Psoas muscle (tissue), 8 donors: ENCODE measurements around the gene SSC5D. TPM values are rescaled to one million over a fixed set of nuclear protein-coding genes. Genes with fewer than 3 reads are reported as not detected.

Source experiments
- ATAC-seq, 4 donors: fragments of 200-7000 bp; cut with Tn5 transposase; one replicate each; pipeline ENCODE4 v1.9.1; 2020; ENCODE audit warnings: moderate library complexity in 3 of 4, mild to moderate bottlenecking in 2 of 4
- DNase-seq, 2 donors: peaks; one replicate each; pipeline ENCODE4 v3.0.0-alpha.2; 2020
- H3K27ac ChIP-seq: fragments of 200-600 bp; one replicate; pipeline ENCODE4 v1.8.0; 2022
- H3K27me3 ChIP-seq, 3 donors: fragments of 200-600 bp in 1 of 3; one replicate each; pipeline versions ENCODE4 v1.6.1 to v1.8.0; 2013 to 2022; ENCODE audit warnings: low read length in 2 of 3, mild to moderate bottlenecking in 2 of 3, moderate library complexity in 1 of 3; ENCODE audit not compliant: insufficient read depth in 3 of 3
- H3K36me3 ChIP-seq, 2 donors: fragments of 200-600 bp in 1 of 2; one replicate each; pipeline versions ENCODE4 v1.6.1 to v1.8.0; 2013 to 2022; ENCODE audit warnings: low read depth in 1 of 2, mild to moderate bottlenecking in 1 of 2, moderate library complexity in 1 of 2; ENCODE audit not compliant: insufficient read depth in 1 of 2
- H3K4me1 ChIP-seq: fragments of 200-600 bp; one replicate; pipeline ENCODE4 v1.8.0; 2022
- H3K4me3 ChIP-seq: fragments of 200-600 bp; one replicate; pipeline ENCODE4 v1.8.0; 2022; ENCODE audit warnings: mild to moderate bottlenecking
- H3K9me3 ChIP-seq: fragments of 200-600 bp; one replicate; pipeline ENCODE4 v1.8.0; 2022
- WGBS, 3 donors: extraction: QIAGEN DNeasy Blood & Tissue Kit; methylation state at CpG; one replicate each; pipeline versions ENCODE4 v1.1.6 to v1.1.7; 2013; 5-methylcytosine and 5-hydroxymethylcytosine counted together
- intact Hi-C, 2 donors: fragments of 100-400 bp; cut with DNase I; formaldehyde crosslinking; loops; one replicate each; pipeline versions ENCODE4 v1.11.0 to v1.14.2; 2022
- polyA plus RNA-seq, 3 donors: library from polyadenylated mRNA; stranded (reverse); fragments of 200-250 nt; gene quantifications; one replicate each; pipeline ENCODE4 v1.2.3, GENCODE V29; 2013
- total RNA-seq, 4 donors: library from RNA; stranded (reverse); fragmentation: NEBNext Ultra II Directional in 2 of 4; extraction: Animal tissue kit (Norgen Biotek cat#: 25700) in 2 of 4; gene quantifications; one replicate each; pipeline versions ENCODE4 v1.2.1 to v1.2.4, GENCODE V29; 2021 to 2023
- TF ChIP-seq, protein P1 (sequence below): fragments of 200-600 bp; IDR thresholded peaks from one replicate; pipeline ENCODE4 v1.8.0; 2022; ENCODE audit warnings: antibody characterized with exemption
- donor health status: healthy with polysubstance abuse.
- donor health status: DM: no; HTN: no; CAD: no; lungs with moderate emphysema.
- donor health status: Bipolar disorder and iron deficiency.
- donor health status: healthy.
- donor health status: DM: yes; HTN: yes; CAD: no.
- donor health status: DM: no; HTN: no; CAD: no.
- donor health status: DM: no; HTN: no; CAD: no.
- donor health status: DM: yes; HTN: yes; CAD: no.

Gene SSC5D
- total and polyA plus RNA-seq, 7 donors = 0.11 to 4.6 (median 1.2) TPM

DNA sequence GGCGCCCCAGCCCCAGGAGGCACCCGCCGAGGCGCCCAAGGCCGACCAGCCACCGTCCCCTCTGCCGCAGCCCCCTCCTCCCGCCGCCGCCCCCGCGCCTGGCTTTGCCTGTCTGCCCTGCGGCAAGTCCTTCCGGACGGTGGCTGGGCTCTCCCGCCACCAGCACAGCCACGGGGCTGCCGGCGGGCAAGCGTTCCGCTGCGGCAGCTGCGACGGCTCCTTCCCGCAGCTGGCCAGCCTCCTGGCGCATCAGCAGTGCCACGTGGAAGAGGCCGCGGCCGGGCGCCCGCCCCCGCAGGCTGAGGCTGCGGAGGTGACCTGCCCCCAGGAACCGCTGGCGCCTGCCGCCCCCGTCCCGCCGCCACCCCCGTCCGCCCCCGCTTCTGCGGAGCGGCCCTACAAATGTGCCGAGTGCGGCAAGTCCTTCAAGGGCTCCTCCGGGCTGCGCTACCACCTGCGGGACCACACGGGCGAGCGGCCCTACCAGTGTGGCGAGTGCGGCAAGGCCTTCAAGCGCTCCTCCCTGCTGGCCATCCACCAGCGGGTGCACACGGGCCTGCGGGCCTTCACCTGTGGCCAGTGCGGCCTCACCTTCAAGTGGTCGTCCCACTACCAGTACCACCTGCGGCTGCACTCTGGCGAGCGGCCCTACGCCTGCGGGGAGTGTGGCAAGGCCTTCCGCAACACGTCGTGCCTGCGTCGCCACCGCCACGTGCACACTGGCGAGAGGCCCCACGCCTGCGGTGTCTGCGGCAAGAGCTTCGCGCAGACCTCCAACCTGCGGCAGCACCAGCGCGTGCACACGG, 5.9 kb upstream of the SSC5D start:
- H3K4me1 ChIP-seq = peaks cover 20% of the 10 kb centered on the region
- no peak for ATAC-seq
- 87 to 91% (median 88%) methylated on average over 68 to 83 of the region's 83 CpGs for WGBS, 3 donors

DNA sequence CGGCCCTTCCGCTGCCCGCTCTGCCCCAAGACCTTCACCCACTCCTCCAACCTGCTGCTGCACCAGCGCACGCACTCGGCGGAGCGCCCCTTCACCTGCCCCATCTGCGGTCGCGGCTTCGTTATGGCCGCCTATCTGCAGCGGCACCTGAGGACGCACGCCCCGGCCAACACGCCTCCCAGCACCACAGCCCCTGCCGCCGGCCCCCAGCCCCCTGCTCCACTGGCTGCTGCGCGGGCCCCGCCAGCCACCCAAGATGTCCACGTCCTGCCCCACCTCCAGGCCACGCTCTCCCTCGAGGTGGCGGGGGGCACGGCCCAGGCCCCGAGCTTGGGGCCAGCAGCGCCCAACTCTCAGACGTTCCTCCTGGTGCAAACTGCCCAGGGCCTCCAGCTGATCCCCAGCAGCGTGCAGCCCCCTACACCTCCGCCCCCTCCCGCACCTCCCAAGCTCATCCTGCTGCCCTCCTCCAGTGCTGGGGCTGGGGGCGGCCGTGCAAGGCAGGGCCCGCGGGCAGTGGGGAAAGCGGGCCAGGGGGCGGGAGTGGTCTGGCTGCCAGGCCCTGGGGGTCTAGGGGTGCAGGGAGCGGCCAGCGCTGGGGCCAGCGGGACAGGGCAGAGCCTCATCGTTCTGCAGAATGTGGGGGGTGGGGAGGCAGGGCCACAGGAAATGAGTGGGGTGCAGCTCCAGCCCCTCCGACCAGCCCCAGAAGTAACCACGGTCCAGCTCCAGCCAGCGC, 5.1 kb upstream of the SSC5D start:
- peaks cover 0 to 6% (median 0%) of the 10 kb centered on the region in 3 donors for H3K27me3 ChIP-seq
- ATAC-seq (no peak), DNase-seq (peak in 1 of 2 donors; percentile 53)
- peaks cover 0 to 18% of the 10 kb centered on the region in 2 donors for H3K36me3 ChIP-seq
- peaks cover 12% of the 10 kb centered on the region for H3K4me1 ChIP-seq
- H3K9me3 ChIP-seq = no peaks in the 10 kb centered on the region
- 92 to 95% (median 93%) methylated on average over 39 to 47 of the region's 47 CpGs for WGBS, 3 donors
- H3K4me3 ChIP-seq = no peak overlapping the region
- TF ChIP-seq, protein P1, sequence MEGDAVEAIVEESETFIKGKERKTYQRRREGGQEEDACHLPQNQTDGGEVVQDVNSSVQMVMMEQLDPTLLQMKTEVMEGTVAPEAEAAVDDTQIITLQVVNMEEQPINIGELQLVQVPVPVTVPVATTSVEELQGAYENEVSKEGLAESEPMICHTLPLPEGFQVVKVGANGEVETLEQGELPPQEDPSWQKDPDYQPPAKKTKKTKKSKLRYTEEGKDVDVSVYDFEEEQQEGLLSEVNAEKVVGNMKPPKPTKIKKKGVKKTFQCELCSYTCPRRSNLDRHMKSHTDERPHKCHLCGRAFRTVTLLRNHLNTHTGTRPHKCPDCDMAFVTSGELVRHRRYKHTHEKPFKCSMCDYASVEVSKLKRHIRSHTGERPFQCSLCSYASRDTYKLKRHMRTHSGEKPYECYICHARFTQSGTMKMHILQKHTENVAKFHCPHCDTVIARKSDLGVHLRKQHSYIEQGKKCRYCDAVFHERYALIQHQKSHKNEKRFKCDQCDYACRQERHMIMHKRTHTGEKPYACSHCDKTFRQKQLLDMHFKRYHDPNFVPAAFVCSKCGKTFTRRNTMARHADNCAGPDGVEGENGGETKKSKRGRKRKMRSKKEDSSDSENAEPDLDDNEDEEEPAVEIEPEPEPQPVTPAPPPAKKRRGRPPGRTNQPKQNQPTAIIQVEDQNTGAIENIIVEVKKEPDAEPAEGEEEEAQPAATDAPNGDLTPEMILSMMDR = no peak
- no peak overlapping the region for H3K27ac ChIP-seq
- intact Hi-C loops = no loop called here

More for the DNA sequence above, 5.9 kb upstream of the SSC5D start:
- peaks cover 0 to 6% (median 0%) of the 10 kb centered on the region in 3 donors for H3K27me3 ChIP-seq
- no peak for DNase-seq
- TF ChIP-seq, protein P1 = no peak
- intact Hi-C loops = no loop called here
- no peak overlapping the region for H3K27ac ChIP-seq
- peaks cover 0 to 18% of the 10 kb centered on the region in 2 donors for H3K36me3 ChIP-seq
- H3K9me3 ChIP-seq = no peaks in the 10 kb centered on the region
- H3K4me3 ChIP-seq = no peak overlapping the region

DNA sequence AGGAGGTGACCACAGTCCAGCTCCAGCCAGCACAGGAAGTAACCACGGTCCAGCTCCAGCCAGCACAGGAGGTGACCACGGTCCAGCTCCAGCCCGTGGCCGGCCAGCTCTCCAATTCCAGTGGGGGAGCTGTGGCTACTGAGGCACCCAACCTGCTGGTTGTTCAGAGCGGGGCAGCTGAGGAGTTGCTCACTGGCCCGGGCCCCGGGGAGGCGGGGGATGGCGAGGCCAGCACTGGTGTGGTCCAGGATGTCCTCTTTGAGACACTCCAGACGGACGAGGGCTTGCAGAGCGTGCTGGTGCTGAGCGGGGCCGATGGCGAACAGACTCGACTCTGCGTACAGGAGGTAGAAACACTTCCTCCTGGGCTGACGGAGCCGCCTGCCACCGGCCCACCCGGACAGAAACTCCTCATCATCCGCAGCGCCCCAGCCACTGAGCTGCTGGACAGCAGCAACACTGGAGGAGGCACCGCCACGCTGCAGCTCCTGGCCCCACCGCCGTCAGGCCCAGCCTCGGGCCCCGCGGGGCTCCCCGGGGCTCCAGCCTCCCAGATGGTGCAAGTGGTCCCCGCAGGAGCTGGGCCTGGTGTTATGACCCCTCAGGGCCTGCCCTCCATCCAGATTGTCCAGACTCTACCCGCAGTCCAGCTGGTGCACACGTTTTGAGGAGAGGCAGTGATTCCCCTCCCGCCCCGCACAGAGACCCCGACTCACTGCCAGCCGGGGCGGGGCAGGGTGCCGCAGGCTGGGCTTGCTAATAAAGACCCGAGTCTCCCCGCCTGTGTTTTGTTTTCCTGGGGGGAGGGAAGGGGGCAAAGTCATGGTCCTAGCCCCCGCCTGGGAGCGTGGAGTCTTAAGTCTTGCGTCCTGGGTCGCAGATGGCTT, 4.3 kb upstream of the SSC5D start:
- Histone ChIP-seq H3K27ac (no peak overlapping the region), H3K4me1 (peaks cover 9% of the 10 kb centered on the region)
- no peak for DNase-seq

More for the DNA sequence above, 4.3 kb upstream of the SSC5D start:
- H3K9me3 ChIP-seq = no peaks in the 10 kb centered on the region
- H3K36me3 ChIP-seq = peaks cover 0 to 18% of the 10 kb centered on the region in 2 donors
- no peak for ATAC-seq
- H3K27me3 ChIP-seq = peaks cover 0 to 6% (median under 1%) of the 10 kb centered on the region in 3 donors
- H3K4me3 ChIP-seq = peak overlapping the region; percentile 69
- TF ChIP-seq, protein P1 = no peak
- intact Hi-C loops = no loop called here
- WGBS, 3 donors = 67 to 78% (median 74%) methylated on average over 35 to 46 of the region's 46 CpGs
